RWPE2 (cell line): ENCODE data around the gene UBL7.
A peak's percentile ranks its signal among the peaks of the same experiment; 100 is the strongest.

Experiments
- ATAC-seq: fragments of 200-7000 bp; cut with Tn5 transposase; 3 replicates; pipeline ENCODE4 v1.9.1; 2021; ENCODE audit warnings: low read depth
- DNase-seq: peaks from one replicate; pipeline ENCODE4 v3.0.0-alpha.2; 2020; ENCODE audit warnings: low spot score
- H3K27ac ChIP-seq: fragments of 450-650 bp; 2 replicates; pipeline ENCODE4 v1.5.1; 2017; ENCODE audit warnings: mild to moderate bottlenecking; ENCODE audit not compliant: poor library complexity, severe bottlenecking
- H3K27me3 ChIP-seq: fragments of 250-450 bp; sonication (Bioruptor Pico); 2 replicates; pipeline ENCODE4 v1.5.1; 2021; ENCODE audit warnings: mild to moderate bottlenecking, moderate library complexity; ENCODE audit not compliant: insufficient read depth, poor library complexity, severe bottlenecking
- H3K36me3 ChIP-seq: fragments of 250-450 bp; sonication (Bioruptor Pico); 2 replicates; pipeline ENCODE4 v1.5.1; 2020; ENCODE audit warnings: low read depth, mild to moderate bottlenecking, moderate library complexity
- H3K4me1 ChIP-seq: fragments of 250-450 bp; sonication (Bioruptor Pico); 2 replicates; pipeline ENCODE4 v1.5.1; 2021; ENCODE audit warnings: mild to moderate bottlenecking, moderate library complexity; ENCODE audit not compliant: insufficient read depth, poor library complexity, severe bottlenecking
- H3K4me3 ChIP-seq: fragments of 250-450 bp; sonication (Bioruptor Pico); 2 replicates; pipeline ENCODE4 v1.5.1; 2021; ENCODE audit warnings: mild to moderate bottlenecking, moderate library complexity; ENCODE audit not compliant: severe bottlenecking
- H3K9me3 ChIP-seq: fragments of 250-450 bp; sonication (Bioruptor Pico); 2 replicates; pipeline ENCODE4 v1.5.1; 2021; ENCODE audit warnings: mild to moderate bottlenecking, moderate library complexity; ENCODE audit not compliant: severe bottlenecking
- CTCF ChIP-seq: fragments of 450-650 bp; IDR thresholded peaks from one replicate; pipeline ENCODE4 v1.5.1; 2017; ENCODE audit warnings: mild to moderate bottlenecking, moderate library complexity; ENCODE audit not compliant: poor library complexity, severe bottlenecking

The UBL7 gene

GRCh38 chr15:74427607-74428441 is 33.1 kb downstream of the UBL7 start:
- H3K27ac ChIP-seq = peak overlapping the region; percentile 95
- no peak for ATAC-seq
- H3K4me3 ChIP-seq = no peak overlapping the region
- H3K4me1 ChIP-seq = peaks cover 45% of the 10 kb centered on the region
- peaks cover 10% of the 10 kb centered on the region; the same call in 1 of the 2 replicates for H3K36me3 ChIP-seq
- peak; percentile 73 for DNase-seq
- no peaks in the 10 kb centered on the region for H3K9me3 ChIP-seq
- no peak for TF ChIP-seq CTCF
- no peaks in the 10 kb centered on the region for H3K27me3 ChIP-seq

- Histone ChIP-seq H3K36me3 (peaks cover 10% of the 10 kb centered on the region; the same call in 1 of the 2 replicates), H3K9me3 (no peaks in the 10 kb centered on the region), H3K27me3 (no peaks in the 10 kb centered on the region), H3K4me3 (no peak overlapping the region), H3K4me1 (peaks cover 56% of the 10 kb centered on the region), H3K27ac (peak overlapping the region; percentile 95)
- DNase-seq = no peak
- no peak for ATAC-seq
- TF ChIP-seq CTCF = no peak
These were observed 34.3 kb downstream of the UBL7 start for GRCh38 chr15:74426404-74427281.

- ATAC-seq (no peak), DNase-seq (no peak)
- Histone ChIP-seq H3K4me1 (peaks cover 54% of the 10 kb centered on the region), H3K9me3 (no peaks in the 10 kb centered on the region), H3K4me3 (no peak overlapping the region), H3K36me3 (peaks cover 10% of the 10 kb centered on the region; the same call in 1 of the 2 replicates), H3K27ac (peak overlapping the region; percentile 95), H3K27me3 (no peaks in the 10 kb centered on the region)
- no peak for TF ChIP-seq CTCF
These were observed 35.3 kb downstream of the UBL7 start for GRCh38 chr15:74425630-74426029.

- Histone ChIP-seq H3K4me1 (peaks cover 54% of the 10 kb centered on the region), H3K4me3 (no peak overlapping the region), H3K27ac (peak overlapping the region; percentile 95), H3K27me3 (no peaks in the 10 kb centered on the region), H3K9me3 (no peaks in the 10 kb centered on the region), H3K36me3 (peaks cover 10% of the 10 kb centered on the region; the same call in 1 of the 2 replicates)
- DNase-seq = no peak
- ATAC-seq = no peak
- TF ChIP-seq CTCF = no peak
These were observed 35.9 kb downstream of the UBL7 start for GRCh38 chr15:74424901-74425528.
